ENCODE results near the gene PRLH. TPM values are rescaled to one million over a fixed set of nuclear protein-coding genes. Genes with fewer than 3 reads are reported as not detected.

PRLH gene
- polyA plus RNA-seq, 2 of the 4 experiments (the other 2 are of a cell fraction) = not detected

DNA sequence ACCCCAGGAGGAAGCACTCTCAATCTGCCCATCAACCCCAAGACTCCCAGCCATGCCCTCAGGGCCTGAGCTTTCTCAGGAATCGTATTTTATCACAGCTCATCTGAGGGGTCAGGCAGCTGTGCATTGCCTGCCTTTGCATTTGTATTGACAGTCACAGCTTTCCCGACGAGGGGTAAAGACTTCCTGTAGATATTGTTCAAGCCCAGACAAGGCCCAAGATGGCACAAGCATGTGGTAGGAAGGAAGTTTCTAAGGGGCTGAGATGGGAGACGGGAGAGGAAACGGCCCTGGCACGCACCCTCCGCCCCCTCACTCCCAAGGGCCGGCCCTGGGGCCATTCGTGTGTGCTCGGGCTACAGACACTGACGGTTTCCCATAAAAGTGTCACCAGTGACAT lies 34.2 kb upstream of the PRLH start:
- 96% methylated on average over 11 of the region's 11 CpGs for WGBS (ENCODE audit: missing lambda C conversion rate)
- peak overlapping the region in 1 of 2 experiments; percentile 15; a peak in 1 of 6 replicates for H3K27ac ChIP-seq
- H3K4me3 ChIP-seq = no peak overlapping the region
- POLR2A ChIA-PET = interaction anchor here (0.6 kb wide), 1 partner anchor 155 kb away, joined by 3 read pairs; no protein-coding TSS in a partner anchor
- H3K4me1 ChIP-seq = peaks cover 15% of the 10 kb centered on the region; the same call in 1 of the 3 replicates
- CTCF ChIA-PET = interaction anchor here (0.6 to 6.6 kb wide), 9 partner anchors 9 to 411 kb away, joined by 3 to 55 read pairs (median 4); no protein-coding TSS in a partner anchor
- ATAC-seq = no peak
- no peak overlapping the region for H3K4me2 ChIP-seq
- TF ChIP-seq, protein P1, sequence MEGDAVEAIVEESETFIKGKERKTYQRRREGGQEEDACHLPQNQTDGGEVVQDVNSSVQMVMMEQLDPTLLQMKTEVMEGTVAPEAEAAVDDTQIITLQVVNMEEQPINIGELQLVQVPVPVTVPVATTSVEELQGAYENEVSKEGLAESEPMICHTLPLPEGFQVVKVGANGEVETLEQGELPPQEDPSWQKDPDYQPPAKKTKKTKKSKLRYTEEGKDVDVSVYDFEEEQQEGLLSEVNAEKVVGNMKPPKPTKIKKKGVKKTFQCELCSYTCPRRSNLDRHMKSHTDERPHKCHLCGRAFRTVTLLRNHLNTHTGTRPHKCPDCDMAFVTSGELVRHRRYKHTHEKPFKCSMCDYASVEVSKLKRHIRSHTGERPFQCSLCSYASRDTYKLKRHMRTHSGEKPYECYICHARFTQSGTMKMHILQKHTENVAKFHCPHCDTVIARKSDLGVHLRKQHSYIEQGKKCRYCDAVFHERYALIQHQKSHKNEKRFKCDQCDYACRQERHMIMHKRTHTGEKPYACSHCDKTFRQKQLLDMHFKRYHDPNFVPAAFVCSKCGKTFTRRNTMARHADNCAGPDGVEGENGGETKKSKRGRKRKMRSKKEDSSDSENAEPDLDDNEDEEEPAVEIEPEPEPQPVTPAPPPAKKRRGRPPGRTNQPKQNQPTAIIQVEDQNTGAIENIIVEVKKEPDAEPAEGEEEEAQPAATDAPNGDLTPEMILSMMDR (IDR thresholded peaks at IDR 0.05) = no peak
- TF ChIP-seq CBX2 (IDR thresholded peaks at IDR 0.05; ENCODE audit: borderline replicate concordance, low read depth) = no peak
- TF ChIP-seq EHF (CRISPR knock-in tag; IDR thresholded peaks at IDR 0.05) = no peak
- no peak for TF ChIP-seq SMC3 (IDR thresholded peaks at IDR 0.05)
- no peak for TF ChIP-seq CHD4 (IDR thresholded peaks at IDR 0.05; ENCODE audit: borderline replicate concordance)
- no peak for TF ChIP-seq RCOR1 (IDR thresholded peaks at IDR 0.05; ENCODE audit: low read depth, low read length)
- no peak for TF ChIP-seq TP53 (CRISPR knock-in tag; IDR thresholded peaks at IDR 0.05)
- no peak for TF ChIP-seq JUNB (IDR thresholded peaks at IDR 0.05)
- TF ChIP-seq HEYL (CRISPR knock-in tag; IDR thresholded peaks at IDR 0.05) = no peak
- TF ChIP-seq, protein P2, sequence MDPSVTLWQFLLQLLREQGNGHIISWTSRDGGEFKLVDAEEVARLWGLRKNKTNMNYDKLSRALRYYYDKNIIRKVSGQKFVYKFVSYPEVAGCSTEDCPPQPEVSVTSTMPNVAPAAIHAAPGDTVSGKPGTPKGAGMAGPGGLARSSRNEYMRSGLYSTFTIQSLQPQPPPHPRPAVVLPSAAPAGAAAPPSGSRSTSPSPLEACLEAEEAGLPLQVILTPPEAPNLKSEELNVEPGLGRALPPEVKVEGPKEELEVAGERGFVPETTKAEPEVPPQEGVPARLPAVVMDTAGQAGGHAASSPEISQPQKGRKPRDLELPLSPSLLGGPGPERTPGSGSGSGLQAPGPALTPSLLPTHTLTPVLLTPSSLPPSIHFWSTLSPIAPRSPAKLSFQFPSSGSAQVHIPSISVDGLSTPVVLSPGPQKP (IDR thresholded peaks at IDR 0.05; ENCODE audit: low read depth, low read length) = no peak
- TF ChIP-seq CHD2 (IDR thresholded peaks at IDR 0.05; ENCODE audit: low read length, partially characterized antibody) = no peak
- TF ChIP-seq RNF2 (IDR thresholded peaks at IDR 0.05; ENCODE audit: borderline replicate concordance, low read depth) = no peak
- no peak for TF ChIP-seq RFX5 (IDR thresholded peaks at IDR 0.05)
- no peak for TF ChIP-seq FOSB (CRISPR knock-in tag; IDR thresholded peaks at IDR 0.05)
- no peak for TF ChIP-seq FOSL2 (IDR thresholded peaks at IDR 0.05)
- TF ChIP-seq FOSL2 (CRISPR knock-in tag; IDR thresholded peaks at IDR 0.05) = no peak
- TF ChIP-seq, protein P3, sequence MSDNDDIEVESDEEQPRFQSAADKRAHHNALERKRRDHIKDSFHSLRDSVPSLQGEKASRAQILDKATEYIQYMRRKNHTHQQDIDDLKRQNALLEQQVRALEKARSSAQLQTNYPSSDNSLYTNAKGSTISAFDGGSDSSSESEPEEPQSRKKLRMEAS (IDR thresholded peaks at IDR 0.05) = no peak
- no peak for TF ChIP-seq POLR2A (IDR thresholded peaks at IDR 0.05; ENCODE audit: low read length)
- TF ChIP-seq MAZ (IDR thresholded peaks at IDR 0.05; ENCODE audit: borderline replicate concordance, low read depth, low read length) = no peak
- TF ChIP-seq HMGXB4 (CRISPR knock-in tag; IDR thresholded peaks at IDR 0.05; ENCODE audit: borderline replicate concordance) = no peak
- no peak for TF ChIP-seq EHMT2 (IDR thresholded peaks at IDR 0.05; ENCODE audit: low read depth)
- H3K9me3 ChIP-seq = no peaks in the 10 kb centered on the region
- FAIRE-seq = no peak
- no peak for DNase-seq (ENCODE audit: low read depth in 1 of 2, low spot score in 1 of 2)

- DNase-seq (ENCODE audit: low read depth in 1 of 2, low spot score in 1 of 2) (no peak), ATAC-seq (no peak), FAIRE-seq (no peak)
- Histone ChIP-seq H3K4me3 (no peak overlapping the region), H3K9me3 (no peaks in the 10 kb centered on the region), H3K4me2 (no peak overlapping the region), H3K27ac (peak overlapping the region in 1 of 2 experiments; percentile 46; a peak in 2 of 6 replicates), H3K4me1 (peaks cover 30% of the 10 kb centered on the region; the same call in 1 of the 3 replicates)
- TF ChIP-seq HEYL (CRISPR knock-in tag; IDR thresholded peaks at IDR 0.05) (no peak), JUN (IDR thresholded peaks at IDR 0.05) (no peak), RCOR1 (IDR thresholded peaks at IDR 0.05; ENCODE audit: low read depth, low read length) (no peak), MYC (IDR thresholded peaks at IDR 0.05; ENCODE audit: borderline replicate concordance, low read length) (no peak), RAD21 (conservative IDR thresholded peaks at IDR 0.05 in 1 of 2, IDR thresholded peaks at IDR 0.05 in 1 of 2) (no peak), ZNF302 (CRISPR knock-in tag; IDR thresholded peaks at IDR 0.05) (no peak)
- TF ChIP-seq, protein P4, sequence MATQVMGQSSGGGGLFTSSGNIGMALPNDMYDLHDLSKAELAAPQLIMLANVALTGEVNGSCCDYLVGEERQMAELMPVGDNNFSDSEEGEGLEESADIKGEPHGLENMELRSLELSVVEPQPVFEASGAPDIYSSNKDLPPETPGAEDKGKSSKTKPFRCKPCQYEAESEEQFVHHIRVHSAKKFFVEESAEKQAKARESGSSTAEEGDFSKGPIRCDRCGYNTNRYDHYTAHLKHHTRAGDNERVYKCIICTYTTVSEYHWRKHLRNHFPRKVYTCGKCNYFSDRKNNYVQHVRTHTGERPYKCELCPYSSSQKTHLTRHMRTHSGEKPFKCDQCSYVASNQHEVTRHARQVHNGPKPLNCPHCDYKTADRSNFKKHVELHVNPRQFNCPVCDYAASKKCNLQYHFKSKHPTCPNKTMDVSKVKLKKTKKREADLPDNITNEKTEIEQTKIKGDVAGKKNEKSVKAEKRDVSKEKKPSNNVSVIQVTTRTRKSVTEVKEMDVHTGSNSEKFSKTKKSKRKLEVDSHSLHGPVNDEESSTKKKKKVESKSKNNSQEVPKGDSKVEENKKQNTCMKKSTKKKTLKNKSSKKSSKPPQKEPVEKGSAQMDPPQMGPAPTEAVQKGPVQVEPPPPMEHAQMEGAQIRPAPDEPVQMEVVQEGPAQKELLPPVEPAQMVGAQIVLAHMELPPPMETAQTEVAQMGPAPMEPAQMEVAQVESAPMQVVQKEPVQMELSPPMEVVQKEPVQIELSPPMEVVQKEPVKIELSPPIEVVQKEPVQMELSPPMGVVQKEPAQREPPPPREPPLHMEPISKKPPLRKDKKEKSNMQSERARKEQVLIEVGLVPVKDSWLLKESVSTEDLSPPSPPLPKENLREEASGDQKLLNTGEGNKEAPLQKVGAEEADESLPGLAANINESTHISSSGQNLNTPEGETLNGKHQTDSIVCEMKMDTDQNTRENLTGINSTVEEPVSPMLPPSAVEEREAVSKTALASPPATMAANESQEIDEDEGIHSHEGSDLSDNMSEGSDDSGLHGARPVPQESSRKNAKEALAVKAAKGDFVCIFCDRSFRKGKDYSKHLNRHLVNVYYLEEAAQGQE (IDR thresholded peaks at IDR 0.05) = no peak
- ChIA-PET POLR2A (no interaction called here), CTCF (interaction anchor here (1.3 to 6.6 kb wide), 6 partner anchors 11 to 62 kb away, joined by 3 to 55 read pairs (median 18); no protein-coding TSS in a partner anchor)
- 73% methylated on average over 7 of the region's 7 CpGs for WGBS (ENCODE audit: missing lambda C conversion rate)
These were observed 32.7 kb upstream of the PRLH start for GRCh38 chr2:237533668-237534161.

Data from A549 (cell line).